Measurements from ENCODE around the gene MIGA1.
A peak's percentile ranks its signal among the peaks of the same experiment; 100 is the strongest.
"Not testable (repeated sequence)": the region's sequence is repeated elsewhere in the genome, so short reads cannot be mapped to it uniquely, and the experiment has no call there.

Gene MIGA1

GRCh38 chr1:77857552-77857951 is 78.1 kb downstream of the MIGA1 start:
- DNase-seq, result no peak

- DNase-seq, result no peak
Measured at GRCh38 chr1:77858725-77859124, 79.3 kb downstream of the MIGA1 start.

GRCh38 chr1:77859248-77859647 is 79.8 kb downstream of the MIGA1 start:
- DNase-seq, result no peak

DNA sequence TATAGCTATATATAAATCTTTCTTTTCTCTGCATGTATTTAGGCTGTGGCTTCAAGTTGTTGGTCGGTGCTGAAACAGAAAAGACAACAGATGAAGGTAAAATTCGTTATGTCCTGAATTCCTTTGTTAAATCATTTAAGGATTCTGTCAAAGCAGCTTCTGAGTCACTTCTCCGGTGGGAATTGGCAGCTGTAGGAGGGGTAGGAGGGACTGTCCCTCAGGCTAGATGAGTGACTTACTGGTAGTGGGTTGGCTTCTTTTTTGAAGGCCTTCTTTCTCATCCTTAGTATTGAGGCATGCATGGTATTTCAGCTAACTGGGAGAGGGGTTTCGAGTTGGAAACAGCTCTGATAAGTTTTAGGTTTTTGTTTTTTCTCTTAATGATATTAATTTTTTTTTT is 86.8 kb downstream of the MIGA1 start:
- no peak for DNase-seq

DNA sequence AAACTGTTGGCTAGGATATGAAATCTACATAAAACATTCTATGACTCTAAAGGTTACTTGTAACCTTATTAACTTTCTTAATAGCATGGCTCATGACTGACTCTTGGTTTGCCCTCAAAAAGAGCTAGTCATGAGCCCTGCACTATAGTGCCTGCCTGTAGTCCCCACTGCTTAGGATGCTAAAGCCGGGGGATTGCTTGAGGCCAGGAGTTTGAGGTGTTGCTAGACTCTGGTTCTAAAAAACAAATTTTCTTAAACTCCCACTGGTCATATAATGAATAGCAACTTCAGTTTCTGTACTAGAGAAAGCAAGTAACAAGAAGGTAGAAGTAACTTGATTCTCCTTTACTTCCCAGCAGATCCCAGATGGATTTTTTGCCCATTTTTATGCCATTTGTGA is 93.2 kb downstream of the MIGA1 start:
- DNase-seq, result no peak

DNA sequence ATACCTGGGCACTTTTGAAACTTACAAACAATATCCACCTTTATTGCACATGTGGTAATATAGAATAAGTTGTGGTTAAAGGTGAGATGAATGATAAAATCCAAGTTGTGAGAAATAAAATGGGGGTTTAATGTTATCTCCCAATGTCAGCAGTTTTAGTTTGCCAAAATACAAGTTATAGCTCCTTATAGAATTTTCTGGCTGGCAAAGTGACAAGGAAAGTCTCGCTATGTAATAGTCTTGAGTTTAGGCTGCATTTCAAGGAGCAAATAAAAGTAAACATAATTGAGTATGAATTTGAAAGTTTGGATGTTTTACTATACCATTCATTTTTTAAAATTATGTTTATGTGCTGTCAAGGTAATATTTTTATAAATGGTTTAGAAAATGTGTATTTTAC is 94.0 kb downstream of the MIGA1 start:
- no peak for DNase-seq

DNA sequence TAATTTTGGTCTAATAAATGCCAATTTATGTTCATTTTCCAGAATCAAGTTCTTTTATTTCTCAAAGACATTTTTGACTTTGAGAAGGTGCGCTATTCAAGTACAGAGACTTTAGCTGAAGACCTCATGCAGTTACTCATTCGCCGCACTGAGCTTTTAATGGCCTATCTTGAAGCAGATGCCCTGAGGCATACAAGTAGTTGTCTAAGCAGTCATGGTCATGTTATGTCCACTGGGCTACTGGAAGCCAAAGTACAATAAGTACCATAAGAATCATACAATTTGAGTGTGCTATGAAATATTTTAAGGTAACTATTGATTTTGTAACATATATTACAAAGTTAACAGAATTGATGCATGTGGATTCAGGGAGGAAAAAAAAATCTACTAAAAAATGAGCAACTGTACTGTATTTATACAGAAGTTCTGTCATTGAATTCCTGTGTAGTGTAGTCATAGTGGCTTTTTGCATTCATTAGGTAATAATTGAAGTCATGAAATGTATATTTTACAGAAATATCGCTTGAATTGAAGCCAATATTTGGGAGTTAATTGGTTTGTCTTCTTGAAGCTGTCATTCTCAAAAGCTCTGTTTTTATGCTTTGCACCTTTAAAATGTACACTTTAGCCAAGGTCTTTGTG is 95.5 kb downstream of the MIGA1 start:
- no peak for DNase-seq

DNA sequence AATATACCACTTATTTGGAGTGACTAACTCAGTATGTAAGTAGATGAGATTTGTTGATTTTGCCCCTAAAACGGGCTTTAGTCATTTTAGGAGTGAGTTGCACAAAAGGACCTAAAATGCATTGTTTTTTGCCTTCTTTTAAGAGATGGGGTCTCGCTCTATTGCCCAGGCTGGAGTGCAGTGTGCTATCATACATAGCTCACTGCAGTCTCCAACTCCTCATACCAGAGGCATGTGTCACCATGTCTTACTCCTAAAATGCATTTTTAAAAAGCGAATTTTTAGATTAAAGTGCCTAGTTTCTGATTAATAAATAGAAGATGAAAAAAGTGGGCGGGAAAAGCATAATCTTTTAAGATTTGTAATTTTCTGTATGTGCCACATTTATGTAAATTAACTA is 97.4 kb downstream of the MIGA1 start:
- DNase-seq, result no peak

DNA sequence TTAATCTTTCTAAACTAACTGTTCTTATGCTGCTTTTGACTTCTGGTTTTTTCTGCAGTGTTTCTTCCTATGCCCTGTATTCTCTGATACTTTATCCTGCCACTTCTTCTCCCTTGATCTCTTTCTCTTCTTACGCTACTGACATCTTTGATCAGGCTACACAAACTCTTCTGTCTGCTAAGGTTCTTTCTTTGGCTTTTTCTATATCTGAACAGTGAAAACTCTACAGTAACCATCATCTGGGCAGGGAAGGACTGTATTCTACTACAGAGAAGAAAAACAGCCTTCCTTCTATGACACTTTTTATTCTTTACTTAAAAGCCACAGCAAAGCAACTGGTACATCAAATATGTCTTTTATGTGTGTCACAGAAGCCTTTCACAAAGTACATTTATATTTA is 101.6 kb downstream of the MIGA1 start:
- DNase-seq, result no peak

DNA sequence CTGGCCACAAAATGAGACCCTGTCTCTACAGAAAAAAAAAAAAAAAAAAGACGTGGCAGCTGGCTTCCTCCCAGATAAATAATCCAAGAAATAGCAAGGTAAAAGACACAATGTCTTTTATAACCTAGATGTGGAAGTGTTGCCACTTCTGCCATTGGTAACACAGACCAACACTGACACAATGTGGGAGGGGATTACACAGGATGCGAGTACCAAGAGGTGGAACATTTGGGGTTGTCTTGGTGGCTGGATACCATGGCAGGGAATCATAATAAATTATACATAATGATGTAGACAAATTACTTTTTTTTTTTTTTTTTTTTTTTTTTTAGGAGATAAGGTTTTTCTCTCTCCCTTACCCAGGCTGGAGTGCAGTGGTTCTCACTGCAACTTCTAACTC is 103.0 kb downstream of the MIGA1 start:
- no peak for DNase-seq

GRCh38 chr1:77888081-77888780 is 108.8 kb downstream of the MIGA1 start, which contains the start of gene NEXN:
TSS of gene NEXN (plus strand) at chr1:77888624. CDS start at chr1:77916107, 27,483 bp downstream.
- no peak for DNase-seq

GRCh38 chr1:77888781-77889642 is 109.6 kb downstream of the MIGA1 start:
- DNase-seq, result no peak

GRCh38 chr1:77889671-77890070 is 110.2 kb downstream of the MIGA1 start:
- no peak for DNase-seq

DNA sequence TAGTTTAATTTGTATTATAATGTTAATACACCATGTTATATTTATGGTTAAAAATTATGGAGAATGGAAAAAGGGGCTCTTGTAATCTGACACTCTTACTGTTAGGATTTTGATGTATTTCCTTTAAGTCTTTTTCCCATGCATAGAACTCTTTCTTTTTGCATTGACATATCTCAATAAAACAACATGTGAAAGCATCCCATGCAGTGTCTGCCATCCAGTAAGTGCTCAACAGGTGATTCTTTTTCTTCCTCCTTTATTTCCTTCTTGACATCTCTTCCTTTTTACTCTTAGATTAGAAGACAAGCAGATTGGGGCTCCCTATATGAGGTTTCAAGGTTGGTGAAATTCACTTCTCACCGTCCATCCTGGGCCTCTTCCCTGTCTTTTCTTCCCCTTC is 111.8 kb downstream of the MIGA1 start:
- no peak for DNase-seq

GRCh38 chr1:77899647-77900320 is 120.3 kb downstream of the MIGA1 start:
- DNase-seq, result no peak

DNA sequence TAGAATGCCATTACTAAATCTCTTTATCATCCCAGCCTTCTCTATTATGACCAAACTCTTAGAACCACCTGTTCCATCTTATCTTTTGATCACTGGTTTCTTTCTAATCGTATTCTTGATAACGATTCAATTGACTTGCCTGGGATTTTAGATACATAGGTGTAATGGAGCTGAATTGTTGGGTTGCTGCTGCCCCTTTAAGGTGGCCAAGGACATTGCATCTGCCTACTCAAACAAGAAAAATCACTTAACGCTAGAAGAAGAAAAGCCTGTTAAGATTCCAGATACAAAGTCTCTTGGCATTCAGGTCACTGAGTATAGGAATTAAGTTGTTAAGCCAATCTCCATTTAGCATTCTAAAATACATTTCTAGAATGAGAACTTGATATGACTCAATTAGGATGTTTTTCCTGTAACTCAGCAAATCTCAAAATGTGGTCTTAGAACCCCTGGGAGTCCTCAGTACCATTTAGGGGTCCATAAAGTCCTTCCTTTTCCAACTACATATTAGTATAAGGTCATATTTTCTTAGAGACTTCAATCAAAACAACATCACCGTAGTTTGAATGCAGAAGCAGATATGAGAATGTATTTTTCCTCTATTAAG is 121.3 kb downstream of the MIGA1 start:
- DNase-seq, result peak; percentile 27

GRCh38 chr1:77905603-77906002 is 126.2 kb downstream of the MIGA1 start:
- DNase-seq, result no peak

- DNase-seq, result no peak
Measured at GRCh38 chr1:77906019-77906545, 126.6 kb downstream of the MIGA1 start.

DNA sequence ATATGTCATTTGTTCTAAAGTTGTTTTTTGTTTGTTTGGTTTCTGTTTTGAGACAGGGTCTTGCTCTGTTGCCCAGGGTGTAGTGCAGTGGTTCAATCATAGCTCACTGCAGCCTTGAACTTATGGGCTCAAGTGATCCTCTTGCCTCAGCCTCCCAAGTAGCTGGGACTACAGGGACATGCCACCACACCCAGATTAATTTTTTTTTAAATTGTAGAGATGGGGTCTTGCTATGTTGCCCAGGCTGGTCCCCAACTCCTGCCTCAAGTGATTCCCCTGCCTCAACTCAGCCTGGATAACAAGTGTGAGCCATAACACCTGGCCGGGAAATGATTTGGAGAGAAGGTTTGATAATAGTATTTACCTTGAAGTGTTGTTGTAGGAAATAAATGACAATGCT is 127.2 kb downstream of the MIGA1 start:
- DNase-seq, result no peak

GRCh38 chr1:77910116-77910515 is 130.7 kb downstream of the MIGA1 start:
- DNase-seq, result no peak

GRCh38 chr1:77918918-77919317 is 139.5 kb downstream of the MIGA1 start:
- not testable (repeated sequence) for DNase-seq

DNA sequence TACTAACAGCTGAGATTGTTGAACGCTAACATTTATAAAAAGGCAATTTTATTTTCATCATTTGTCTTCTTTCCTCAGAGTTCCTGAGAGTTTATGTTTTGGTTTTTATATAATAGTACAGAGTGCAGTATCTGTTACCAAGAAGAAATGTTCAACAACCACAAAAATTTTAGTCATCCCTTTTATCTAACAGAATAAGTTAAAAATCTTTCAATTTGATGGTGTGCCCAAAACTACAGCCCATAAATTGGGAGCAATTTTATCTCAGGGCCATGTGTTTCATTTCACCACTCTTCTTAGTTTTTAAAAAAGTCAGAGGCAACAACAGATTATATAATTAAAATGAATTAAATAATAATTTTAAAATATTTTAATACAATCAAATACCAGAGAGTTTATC is 146.1 kb downstream of the MIGA1 start:
- DNase-seq, result no peak

DNA sequence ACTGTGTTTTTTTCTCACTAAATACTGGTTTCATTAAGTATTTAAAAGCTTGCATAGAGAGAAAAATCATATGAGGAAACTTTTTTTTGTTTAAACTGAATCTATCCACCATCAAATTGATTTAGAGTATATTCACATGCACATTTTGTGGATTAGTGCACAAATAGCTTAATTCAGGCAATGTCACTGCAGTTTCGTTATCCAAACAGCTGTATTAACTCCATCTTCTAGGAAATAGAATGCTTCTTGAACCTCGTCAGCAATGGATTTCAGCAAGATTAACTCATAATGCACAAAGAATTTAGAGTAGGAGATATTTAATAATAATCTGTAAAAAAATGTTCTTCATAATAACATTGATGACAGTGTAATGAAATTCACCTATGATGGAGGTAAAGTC is 146.5 kb downstream of the MIGA1 start:
- no peak for DNase-seq
